Esophagus muscularis mucosa (tissue), 4 donors: ENCODE results near the gene RABL6.
"Not testable (repeated sequence)": the region's sequence is repeated elsewhere in the genome, so short reads cannot be mapped to it uniquely, and the experiment has no call there.

ENCODE experiments used
- EP300 ChIP-seq: sonication (generic); formaldehyde crosslinking; IDR thresholded peaks from one replicate; pipeline ENCODE4 v1.6.1; 2017; ENCODE audit warnings: antibody characterized with exemption
- POLR2A ChIP-seq: fragments of 450-650 bp; IDR thresholded peaks from one replicate; pipeline ENCODE4 v1.6.1; 2017; ENCODE audit warnings: antibody characterized with exemption, moderate library complexity, mild to moderate bottlenecking, low read depth
- TF ChIP-seq, protein P1 (sequence below), 3 experiments: fragments of 200-600 bp in 2 of 3; fragments of 450-650 bp in 1 of 3; sonication (generic) in 2 of 3; IDR thresholded peaks; one replicate each; pipeline ENCODE4 v1.5.1; 2017 to 2019; ENCODE audit warnings: antibody characterized with exemption in 3 of 3, mild to moderate bottlenecking in 2 of 3, moderate library complexity in 1 of 3

DNA sequence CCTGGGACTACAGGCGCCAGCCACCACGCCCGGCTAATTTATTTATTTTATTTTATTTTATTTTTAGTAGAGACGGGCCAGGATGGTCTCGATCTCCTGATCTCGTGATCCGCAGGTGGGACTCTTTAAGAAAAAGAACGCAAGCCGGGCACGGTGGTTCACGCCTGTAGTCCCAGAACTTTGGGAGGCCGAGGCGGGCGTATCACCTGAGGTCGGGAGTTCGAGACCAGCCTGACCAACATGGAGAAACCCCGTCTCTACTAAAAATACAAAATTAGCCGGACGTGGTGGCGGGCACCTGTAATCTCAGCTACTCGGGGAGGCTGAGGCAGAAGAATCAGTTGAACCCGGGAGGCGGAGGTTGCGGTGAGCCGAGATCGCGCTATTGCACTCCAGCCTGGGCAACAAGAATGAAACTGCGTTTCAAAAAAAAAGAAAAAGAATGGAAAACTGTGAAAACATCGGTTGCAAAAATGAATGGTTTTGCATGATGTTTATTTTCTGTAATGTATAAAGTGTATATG lies 59.2 kb downstream of the RABL6 start:
- TF ChIP-seq EP300, POLR2A: not testable (repeated sequence)
- TF ChIP-seq, protein P1, sequence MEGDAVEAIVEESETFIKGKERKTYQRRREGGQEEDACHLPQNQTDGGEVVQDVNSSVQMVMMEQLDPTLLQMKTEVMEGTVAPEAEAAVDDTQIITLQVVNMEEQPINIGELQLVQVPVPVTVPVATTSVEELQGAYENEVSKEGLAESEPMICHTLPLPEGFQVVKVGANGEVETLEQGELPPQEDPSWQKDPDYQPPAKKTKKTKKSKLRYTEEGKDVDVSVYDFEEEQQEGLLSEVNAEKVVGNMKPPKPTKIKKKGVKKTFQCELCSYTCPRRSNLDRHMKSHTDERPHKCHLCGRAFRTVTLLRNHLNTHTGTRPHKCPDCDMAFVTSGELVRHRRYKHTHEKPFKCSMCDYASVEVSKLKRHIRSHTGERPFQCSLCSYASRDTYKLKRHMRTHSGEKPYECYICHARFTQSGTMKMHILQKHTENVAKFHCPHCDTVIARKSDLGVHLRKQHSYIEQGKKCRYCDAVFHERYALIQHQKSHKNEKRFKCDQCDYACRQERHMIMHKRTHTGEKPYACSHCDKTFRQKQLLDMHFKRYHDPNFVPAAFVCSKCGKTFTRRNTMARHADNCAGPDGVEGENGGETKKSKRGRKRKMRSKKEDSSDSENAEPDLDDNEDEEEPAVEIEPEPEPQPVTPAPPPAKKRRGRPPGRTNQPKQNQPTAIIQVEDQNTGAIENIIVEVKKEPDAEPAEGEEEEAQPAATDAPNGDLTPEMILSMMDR (IDR thresholded peaks at IDR 0.05) = not testable (repeated sequence)
